ENCODE results near the gene CDYL2.
"Not testable (repeated sequence)": the region's sequence is repeated elsewhere in the genome, so short reads cannot be mapped to it uniquely, and the experiment has no call there.

CDYL2 gene

DNA sequence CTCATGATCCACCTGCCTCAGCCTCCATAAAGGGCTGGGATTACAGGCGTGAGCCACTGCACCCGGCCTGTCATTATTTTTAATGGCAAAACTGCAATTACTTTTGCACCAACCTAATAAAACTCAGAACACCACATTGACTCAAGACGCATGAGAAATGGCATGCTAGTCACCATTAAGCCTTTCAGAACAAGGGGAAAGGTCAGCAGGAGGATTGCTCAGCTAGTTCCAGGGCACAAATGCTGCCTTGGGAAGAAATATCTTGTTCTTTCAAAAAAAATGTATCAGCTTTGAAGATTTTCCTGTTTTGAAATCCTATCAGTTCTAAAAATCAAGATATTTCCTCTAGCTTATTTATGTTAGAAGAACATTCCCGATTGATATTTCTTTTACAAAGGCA is 32.4 kb upstream of the CDYL2 start:
- H3K36me3 ChIP-seq (ENCODE audit: control insufficient read depth in 2 of 2, insufficient read depth in 2 of 2, low read length in 2 of 2) = no peaks in the 10 kb centered on the region
- no peak overlapping the region for H3K27ac ChIP-seq (ENCODE audit: low read length)
- no peaks in the 10 kb centered on the region for H3K4me1 ChIP-seq (ENCODE audit: control insufficient read depth, insufficient read depth, low read length)
- no peak overlapping the region for H3K9ac ChIP-seq (ENCODE audit: low read length in 2 of 2)
- no peaks in the 10 kb centered on the region for H3K27me3 ChIP-seq (ENCODE audit: control insufficient read depth in 1 of 2, insufficient read depth in 2 of 2, low read length in 2 of 2)
- H3K9me3 ChIP-seq (ENCODE audit: control insufficient read depth in 2 of 2, low read length in 2 of 2) = peaks cover 0 to 2% of the 10 kb centered on the region in 2 donors
- H3K4me3 ChIP-seq (ENCODE audit: low read length in 2 of 2) = no peak overlapping the region

DNA sequence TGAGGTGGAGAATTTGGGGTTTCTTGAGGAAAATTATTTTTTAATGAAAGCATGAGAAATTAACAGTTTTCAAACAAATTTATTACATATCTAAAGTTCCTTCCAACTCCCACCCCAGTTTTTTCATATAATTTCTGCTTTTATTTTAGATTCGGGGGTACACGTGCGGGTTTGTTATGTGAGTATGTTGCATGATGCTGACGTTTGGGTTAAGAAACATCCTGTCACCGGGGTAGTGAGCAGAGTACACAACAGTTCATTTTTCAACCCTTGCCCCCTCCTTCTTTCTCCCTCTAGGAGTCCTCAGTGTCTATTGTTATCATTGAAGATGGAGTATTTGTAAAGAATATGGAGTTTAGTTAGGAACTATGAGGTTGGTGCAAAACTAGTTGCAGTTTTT is 31.8 kb upstream of the CDYL2 start:
- Histone ChIP-seq H3K9me3 (ENCODE audit: control insufficient read depth in 2 of 2, low read length in 2 of 2) (peaks cover 0 to 2% of the 10 kb centered on the region in 2 donors), H3K36me3 (ENCODE audit: control insufficient read depth in 2 of 2, insufficient read depth in 2 of 2, low read length in 2 of 2) (no peaks in the 10 kb centered on the region), H3K4me1 (ENCODE audit: control insufficient read depth, insufficient read depth, low read length) (no peaks in the 10 kb centered on the region), H3K4me3 (ENCODE audit: low read length in 2 of 2) (no peak overlapping the region), H3K27me3 (ENCODE audit: control insufficient read depth in 1 of 2, insufficient read depth in 2 of 2, low read length in 2 of 2) (no peaks in the 10 kb centered on the region), H3K27ac (ENCODE audit: low read length) (no peak overlapping the region), H3K9ac (ENCODE audit: low read length in 2 of 2) (no peak overlapping the region)

DNA sequence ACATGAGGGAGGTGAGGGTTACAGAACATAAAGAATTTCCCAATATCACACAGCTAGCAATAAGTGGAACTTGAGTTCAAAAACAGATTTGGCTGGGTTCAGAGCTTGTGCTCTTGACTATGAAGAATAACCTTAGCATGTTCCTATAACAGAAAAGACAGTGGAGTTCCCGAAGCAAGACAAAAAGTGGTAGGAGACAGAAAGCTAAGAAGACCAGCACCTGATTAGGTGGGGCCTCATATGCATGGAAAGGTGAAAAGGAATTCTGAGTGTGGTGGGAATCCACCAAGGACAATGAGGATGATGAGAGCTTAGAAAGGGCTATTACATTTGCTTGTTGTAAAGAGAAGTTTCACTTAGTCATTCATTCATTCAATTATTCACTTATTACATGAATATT is 26.6 kb upstream of the CDYL2 start:
- no peaks in the 10 kb centered on the region for H3K27me3 ChIP-seq (ENCODE audit: control insufficient read depth in 1 of 2, insufficient read depth in 2 of 2, low read length in 2 of 2)
- H3K27ac ChIP-seq (ENCODE audit: low read length) = no peak overlapping the region
- H3K36me3 ChIP-seq (ENCODE audit: control insufficient read depth in 2 of 2, insufficient read depth in 2 of 2, low read length in 2 of 2) = no peaks in the 10 kb centered on the region
- no peaks in the 10 kb centered on the region for H3K4me1 ChIP-seq (ENCODE audit: control insufficient read depth, insufficient read depth, low read length)
- H3K9ac ChIP-seq (ENCODE audit: low read length in 2 of 2) = no peak overlapping the region
- no peaks in the 10 kb centered on the region for H3K9me3 ChIP-seq (ENCODE audit: control insufficient read depth in 2 of 2, low read length in 2 of 2)
- H3K4me3 ChIP-seq (ENCODE audit: low read length in 2 of 2) = no peak overlapping the region

DNA sequence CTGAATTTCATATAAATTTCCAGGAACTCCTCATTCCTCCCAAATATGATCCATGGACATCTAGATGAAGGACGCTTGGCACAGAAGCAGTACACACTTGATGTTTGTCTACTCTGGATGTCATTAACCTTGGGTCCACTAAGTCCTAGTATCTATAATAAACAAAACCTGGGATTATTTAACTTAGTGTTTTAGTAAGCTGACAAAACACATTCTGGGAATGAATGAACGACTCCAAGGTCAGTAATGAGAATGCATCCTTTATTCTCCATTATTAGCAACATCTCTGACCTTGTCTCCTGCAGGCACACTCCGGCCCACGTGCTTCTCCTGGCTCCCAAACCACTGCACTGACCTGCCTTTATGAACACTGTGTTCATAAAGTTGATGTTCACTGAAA is 24.1 kb upstream of the CDYL2 start:
- H3K36me3 ChIP-seq (ENCODE audit: control insufficient read depth in 2 of 2, insufficient read depth in 2 of 2, low read length in 2 of 2) = no peaks in the 10 kb centered on the region
- no peaks in the 10 kb centered on the region for H3K27me3 ChIP-seq (ENCODE audit: control insufficient read depth in 1 of 2, insufficient read depth in 2 of 2, low read length in 2 of 2)
- H3K9ac ChIP-seq (ENCODE audit: low read length in 2 of 2) = no peak overlapping the region
- H3K27ac ChIP-seq (ENCODE audit: low read length) = no peak overlapping the region
- no peaks in the 10 kb centered on the region for H3K9me3 ChIP-seq (ENCODE audit: control insufficient read depth in 2 of 2, low read length in 2 of 2)
- H3K4me1 ChIP-seq (ENCODE audit: control insufficient read depth, insufficient read depth, low read length) = no peaks in the 10 kb centered on the region
- no peak overlapping the region for H3K4me3 ChIP-seq (ENCODE audit: low read length in 2 of 2)

- no peak overlapping the region for H3K9ac ChIP-seq (ENCODE audit: low read length in 2 of 2)
- H3K4me1 ChIP-seq (ENCODE audit: control insufficient read depth, insufficient read depth, low read length) = no peaks in the 10 kb centered on the region
- H3K27me3 ChIP-seq (ENCODE audit: control insufficient read depth in 1 of 2, insufficient read depth in 2 of 2, low read length in 2 of 2) = no peaks in the 10 kb centered on the region
- no peak overlapping the region for H3K4me3 ChIP-seq (ENCODE audit: low read length in 2 of 2)
- H3K27ac ChIP-seq (ENCODE audit: low read length) = no peak overlapping the region
- H3K9me3 ChIP-seq (ENCODE audit: control insufficient read depth in 2 of 2, low read length in 2 of 2) = no peaks in the 10 kb centered on the region
- no peaks in the 10 kb centered on the region for H3K36me3 ChIP-seq (ENCODE audit: control insufficient read depth in 2 of 2, insufficient read depth in 2 of 2, low read length in 2 of 2)
Measured at GRCh38 chr16:80827007-80827406, 22.6 kb upstream of the CDYL2 start.

GRCh38 chr16:80825365-80825758 is 21.0 kb upstream of the CDYL2 start:
- Histone ChIP-seq H3K27ac (ENCODE audit: low read length) (no peak overlapping the region), H3K27me3 (ENCODE audit: control insufficient read depth in 1 of 2, insufficient read depth in 2 of 2, low read length in 2 of 2) (no peaks in the 10 kb centered on the region)

GRCh38 chr16:80824623-80825364 is 20.4 kb upstream of the CDYL2 start:
- H3K9me3 ChIP-seq (ENCODE audit: control insufficient read depth in 2 of 2, low read length in 2 of 2) = no peaks in the 10 kb centered on the region
- no peaks in the 10 kb centered on the region for H3K36me3 ChIP-seq (ENCODE audit: control insufficient read depth in 2 of 2, insufficient read depth in 2 of 2, low read length in 2 of 2)
- H3K27me3 ChIP-seq (ENCODE audit: control insufficient read depth in 1 of 2, insufficient read depth in 2 of 2, low read length in 2 of 2) = no peaks in the 10 kb centered on the region
- H3K9ac ChIP-seq (ENCODE audit: low read length in 2 of 2) = no peak overlapping the region
- no peak overlapping the region for H3K4me3 ChIP-seq (ENCODE audit: low read length in 2 of 2)
- H3K27ac ChIP-seq (ENCODE audit: low read length) = no peak overlapping the region
- H3K4me1 ChIP-seq (ENCODE audit: control insufficient read depth, insufficient read depth, low read length) = no peaks in the 10 kb centered on the region

More at GRCh38 chr16:80825365-80825758, 21.0 kb upstream of the CDYL2 start:
- H3K9me3 ChIP-seq (ENCODE audit: control insufficient read depth in 2 of 2, low read length in 2 of 2) = no peaks in the 10 kb centered on the region
- no peaks in the 10 kb centered on the region for H3K4me1 ChIP-seq (ENCODE audit: control insufficient read depth, insufficient read depth, low read length)
- no peak overlapping the region for H3K4me3 ChIP-seq (ENCODE audit: low read length in 2 of 2)
- H3K9ac ChIP-seq (ENCODE audit: low read length in 2 of 2) = no peak overlapping the region
- H3K36me3 ChIP-seq (ENCODE audit: control insufficient read depth in 2 of 2, insufficient read depth in 2 of 2, low read length in 2 of 2) = no peaks in the 10 kb centered on the region

DNA sequence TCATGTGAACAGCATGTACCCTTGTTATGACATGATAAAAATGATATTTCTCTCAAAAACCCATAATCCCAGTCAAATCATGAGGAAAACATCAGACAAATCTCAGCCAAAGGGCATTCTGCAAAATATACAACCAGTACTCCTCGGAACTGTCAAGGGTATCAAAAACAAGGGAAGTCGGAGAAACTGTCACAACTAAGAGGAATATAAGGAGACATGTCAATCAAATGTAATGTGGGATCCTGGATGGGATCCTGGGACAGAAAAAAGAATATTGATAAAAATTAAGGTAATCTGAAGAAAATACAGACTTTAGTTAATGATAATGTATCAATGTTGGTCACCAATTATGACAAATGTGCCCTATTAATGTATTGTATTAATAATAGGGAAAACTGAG is 15.6 kb upstream of the CDYL2 start:
- Histone ChIP-seq H3K4me1 (ENCODE audit: control insufficient read depth, insufficient read depth, low read length) (no peaks in the 10 kb centered on the region), H3K4me3 (ENCODE audit: low read length in 2 of 2) (no peak overlapping the region), H3K36me3 (ENCODE audit: control insufficient read depth in 2 of 2, insufficient read depth in 2 of 2, low read length in 2 of 2) (no peaks in the 10 kb centered on the region), H3K9me3 (ENCODE audit: control insufficient read depth in 2 of 2, low read length in 2 of 2) (peaks cover 0 to 2% of the 10 kb centered on the region in 2 donors), H3K27ac (ENCODE audit: low read length) (no peak overlapping the region), H3K27me3 (ENCODE audit: control insufficient read depth in 1 of 2, insufficient read depth in 2 of 2, low read length in 2 of 2) (no peaks in the 10 kb centered on the region), H3K9ac (ENCODE audit: low read length in 2 of 2) (no peak overlapping the region)

- H3K9me3 ChIP-seq (ENCODE audit: control insufficient read depth in 2 of 2, low read length in 2 of 2) = peaks cover 0 to 2% of the 10 kb centered on the region in 2 donors
- no peaks in the 10 kb centered on the region for H3K36me3 ChIP-seq (ENCODE audit: control insufficient read depth in 2 of 2, insufficient read depth in 2 of 2, low read length in 2 of 2)
- no peak overlapping the region for H3K4me3 ChIP-seq (ENCODE audit: low read length in 2 of 2)
- no peaks in the 10 kb centered on the region for H3K4me1 ChIP-seq (ENCODE audit: control insufficient read depth, insufficient read depth, low read length)
- no peaks in the 10 kb centered on the region for H3K27me3 ChIP-seq (ENCODE audit: control insufficient read depth in 1 of 2, insufficient read depth in 2 of 2, low read length in 2 of 2)
- no peak overlapping the region for H3K27ac ChIP-seq (ENCODE audit: low read length)
- no peak overlapping the region for H3K9ac ChIP-seq (ENCODE audit: low read length in 2 of 2)
Measured at GRCh38 chr16:80816356-80816755, 12.0 kb upstream of the CDYL2 start.

- H3K4me3 ChIP-seq (ENCODE audit: low read length in 2 of 2); H3K27me3 ChIP-seq (ENCODE audit: control insufficient read depth in 1 of 2, insufficient read depth in 2 of 2, low read length in 2 of 2); H3K9me3 ChIP-seq (ENCODE audit: control insufficient read depth in 2 of 2, low read length in 2 of 2); H3K27ac ChIP-seq (ENCODE audit: low read length); H3K36me3 ChIP-seq (ENCODE audit: control insufficient read depth in 2 of 2, insufficient read depth in 2 of 2, low read length in 2 of 2); H3K9ac ChIP-seq (ENCODE audit: low read length in 2 of 2); H3K4me1 ChIP-seq (ENCODE audit: control insufficient read depth, insufficient read depth, low read length): not testable (repeated sequence)
Measured at GRCh38 chr16:80815278-80815677, 10.9 kb upstream of the CDYL2 start.

DNA sequence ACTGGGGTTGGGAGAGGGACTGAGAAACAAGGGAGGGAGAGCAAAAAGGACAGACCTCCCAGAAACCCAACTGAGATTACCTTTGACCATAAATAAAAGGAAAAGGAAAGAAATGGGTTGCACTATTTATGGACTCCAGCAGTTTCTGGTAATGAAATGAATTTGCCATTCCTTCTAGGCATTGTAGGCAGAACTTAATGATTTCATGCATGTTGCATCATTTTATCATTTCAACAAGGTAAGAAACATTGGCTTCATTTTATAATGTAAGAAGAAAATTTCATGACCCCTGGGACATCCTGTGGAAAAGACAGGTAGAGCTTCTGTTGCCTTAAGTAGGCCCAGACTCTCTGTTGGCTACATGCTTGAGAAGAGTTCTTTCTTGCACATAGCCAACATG is 8.2 kb upstream of the CDYL2 start:
- Histone ChIP-seq H3K4me1 (ENCODE audit: control insufficient read depth, insufficient read depth, low read length) (no peaks in the 10 kb centered on the region), H3K27ac (ENCODE audit: low read length) (no peak overlapping the region), H3K9ac (ENCODE audit: low read length in 2 of 2) (no peak overlapping the region), H3K27me3 (ENCODE audit: control insufficient read depth in 1 of 2, insufficient read depth in 2 of 2, low read length in 2 of 2) (peaks cover 0 to 3% of the 10 kb centered on the region in 2 donors), H3K4me3 (ENCODE audit: low read length in 2 of 2) (no peak overlapping the region), H3K36me3 (ENCODE audit: control insufficient read depth in 2 of 2, insufficient read depth in 2 of 2, low read length in 2 of 2) (no peaks in the 10 kb centered on the region), H3K9me3 (ENCODE audit: control insufficient read depth in 2 of 2, low read length in 2 of 2) (peaks cover 0 to 4% of the 10 kb centered on the region in 2 donors)
